Ishikawa (cell line): Measurements from ENCODE around the gene REPS2.

Experiments used
- CEBPB ChIP-seq: IDR thresholded peaks from 2 replicates; pipeline ENCODE4 v1.6.1; 2012
- CREB1 ChIP-seq: IDR thresholded peaks from 2 replicates; pipeline ENCODE4 v1.6.1; 2012; ENCODE audit warnings: low read depth
- EGR1 ChIP-seq: IDR thresholded peaks from 2 replicates; pipeline ENCODE4 v1.6.1; 2012
- EP300 ChIP-seq: IDR thresholded peaks from 2 replicates; pipeline ENCODE4 v1.6.1; 2012; ENCODE audit warnings: borderline replicate concordance
- FOXM1 ChIP-seq: IDR thresholded peaks from 2 replicates; pipeline ENCODE4 v1.6.1; 2012; ENCODE audit warnings: low read depth, borderline replicate concordance
- NFIC ChIP-seq: IDR thresholded peaks from 2 replicates; pipeline ENCODE4 v1.6.1; 2012
- RAD21 ChIP-seq: IDR thresholded peaks from 2 replicates; pipeline ENCODE4 v1.6.1; 2012; ENCODE audit warnings: low read depth
- TAF1 ChIP-seq: IDR thresholded peaks from 2 replicates; pipeline ENCODE4 v1.6.1; 2012; ENCODE audit warnings: low read depth, mild to moderate bottlenecking
- TCF12 ChIP-seq: IDR thresholded peaks from 2 replicates; pipeline ENCODE4 v1.6.1; 2012; ENCODE audit warnings: low read depth
- TEAD4 ChIP-seq: IDR thresholded peaks from 2 replicates; pipeline ENCODE4 v1.6.1; 2012
- YY1 ChIP-seq: IDR thresholded peaks from 2 replicates; pipeline ENCODE4 v1.6.1; 2012; ENCODE audit warnings: low read depth
- ZBTB7A ChIP-seq: IDR thresholded peaks from 2 replicates; pipeline ENCODE4 v1.6.1; 2012; ENCODE audit warnings: low read depth
- TF ChIP-seq, protein P1 (sequence below): IDR thresholded peaks from 2 replicates; pipeline ENCODE4 v1.6.1; 2012
- TF ChIP-seq, protein P2 (sequence below): IDR thresholded peaks from 2 replicates; pipeline ENCODE4 v1.6.1; 2012; ENCODE audit warnings: low read depth, mild to moderate bottlenecking
- TF ChIP-seq, protein P3 (sequence below): IDR thresholded peaks from 2 replicates; pipeline ENCODE4 v1.6.1; 2012

The REPS2 gene

DNA sequence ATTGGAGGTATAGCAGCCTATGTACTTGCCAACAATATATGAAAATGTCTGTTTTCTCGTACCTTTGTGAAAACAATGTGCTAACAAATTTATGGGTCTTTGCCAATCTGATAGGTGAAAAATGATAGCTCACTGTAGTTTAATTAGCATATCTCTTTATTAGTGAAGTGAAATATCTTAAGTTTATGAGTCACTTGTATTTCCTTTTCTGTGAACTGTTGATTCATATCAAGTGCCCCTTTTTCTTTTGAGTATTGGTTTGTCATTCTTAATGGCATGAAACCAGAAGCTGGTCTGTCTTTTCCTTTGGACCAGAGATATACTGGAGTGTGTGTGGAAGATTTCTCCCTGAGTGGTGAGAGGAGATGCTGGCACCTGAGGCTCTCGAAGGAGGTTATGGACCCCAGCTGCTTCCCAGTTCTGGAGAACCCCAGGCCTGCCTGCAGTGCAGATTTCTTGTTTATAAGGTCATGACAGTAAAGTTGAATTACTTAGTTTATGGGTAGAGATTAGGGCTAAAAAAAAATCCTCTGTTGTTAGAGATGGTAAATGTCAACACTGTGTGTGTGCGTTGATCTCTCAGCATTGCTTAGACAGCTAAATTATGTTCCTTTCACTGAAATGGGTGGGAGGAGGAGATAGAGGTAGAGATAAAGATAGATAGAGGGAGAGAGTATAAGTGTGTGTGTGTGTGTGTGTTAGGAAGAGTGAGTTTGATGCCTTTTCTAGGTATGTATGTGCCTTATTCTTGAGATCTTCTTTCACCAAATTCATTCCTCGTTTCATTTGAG lies 89.9 kb downstream of the REPS2 start:
- no peak for TF ChIP-seq NFIC
- no peak for TF ChIP-seq ZBTB7A
- no peak for TF ChIP-seq RAD21
- TF ChIP-seq TEAD4 = no peak
- no peak for TF ChIP-seq TAF1
- TF ChIP-seq, protein P1, sequence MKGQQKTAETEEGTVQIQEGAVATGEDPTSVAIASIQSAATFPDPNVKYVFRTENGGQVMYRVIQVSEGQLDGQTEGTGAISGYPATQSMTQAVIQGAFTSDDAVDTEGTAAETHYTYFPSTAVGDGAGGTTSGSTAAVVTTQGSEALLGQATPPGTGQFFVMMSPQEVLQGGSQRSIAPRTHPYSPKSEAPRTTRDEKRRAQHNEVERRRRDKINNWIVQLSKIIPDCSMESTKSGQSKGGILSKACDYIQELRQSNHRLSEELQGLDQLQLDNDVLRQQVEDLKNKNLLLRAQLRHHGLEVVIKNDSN = no peak
- TF ChIP-seq, protein P2, sequence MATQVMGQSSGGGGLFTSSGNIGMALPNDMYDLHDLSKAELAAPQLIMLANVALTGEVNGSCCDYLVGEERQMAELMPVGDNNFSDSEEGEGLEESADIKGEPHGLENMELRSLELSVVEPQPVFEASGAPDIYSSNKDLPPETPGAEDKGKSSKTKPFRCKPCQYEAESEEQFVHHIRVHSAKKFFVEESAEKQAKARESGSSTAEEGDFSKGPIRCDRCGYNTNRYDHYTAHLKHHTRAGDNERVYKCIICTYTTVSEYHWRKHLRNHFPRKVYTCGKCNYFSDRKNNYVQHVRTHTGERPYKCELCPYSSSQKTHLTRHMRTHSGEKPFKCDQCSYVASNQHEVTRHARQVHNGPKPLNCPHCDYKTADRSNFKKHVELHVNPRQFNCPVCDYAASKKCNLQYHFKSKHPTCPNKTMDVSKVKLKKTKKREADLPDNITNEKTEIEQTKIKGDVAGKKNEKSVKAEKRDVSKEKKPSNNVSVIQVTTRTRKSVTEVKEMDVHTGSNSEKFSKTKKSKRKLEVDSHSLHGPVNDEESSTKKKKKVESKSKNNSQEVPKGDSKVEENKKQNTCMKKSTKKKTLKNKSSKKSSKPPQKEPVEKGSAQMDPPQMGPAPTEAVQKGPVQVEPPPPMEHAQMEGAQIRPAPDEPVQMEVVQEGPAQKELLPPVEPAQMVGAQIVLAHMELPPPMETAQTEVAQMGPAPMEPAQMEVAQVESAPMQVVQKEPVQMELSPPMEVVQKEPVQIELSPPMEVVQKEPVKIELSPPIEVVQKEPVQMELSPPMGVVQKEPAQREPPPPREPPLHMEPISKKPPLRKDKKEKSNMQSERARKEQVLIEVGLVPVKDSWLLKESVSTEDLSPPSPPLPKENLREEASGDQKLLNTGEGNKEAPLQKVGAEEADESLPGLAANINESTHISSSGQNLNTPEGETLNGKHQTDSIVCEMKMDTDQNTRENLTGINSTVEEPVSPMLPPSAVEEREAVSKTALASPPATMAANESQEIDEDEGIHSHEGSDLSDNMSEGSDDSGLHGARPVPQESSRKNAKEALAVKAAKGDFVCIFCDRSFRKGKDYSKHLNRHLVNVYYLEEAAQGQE = no peak
- no peak for TF ChIP-seq YY1
- TF ChIP-seq FOXM1 = no peak
- TF ChIP-seq, protein P3, sequence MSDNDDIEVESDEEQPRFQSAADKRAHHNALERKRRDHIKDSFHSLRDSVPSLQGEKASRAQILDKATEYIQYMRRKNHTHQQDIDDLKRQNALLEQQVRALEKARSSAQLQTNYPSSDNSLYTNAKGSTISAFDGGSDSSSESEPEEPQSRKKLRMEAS = no peak
- TF ChIP-seq EP300 = no peak
- no peak for TF ChIP-seq TCF12
- TF ChIP-seq EGR1 = no peak
- TF ChIP-seq CREB1 = no peak
- no peak for TF ChIP-seq CEBPB

DNA sequence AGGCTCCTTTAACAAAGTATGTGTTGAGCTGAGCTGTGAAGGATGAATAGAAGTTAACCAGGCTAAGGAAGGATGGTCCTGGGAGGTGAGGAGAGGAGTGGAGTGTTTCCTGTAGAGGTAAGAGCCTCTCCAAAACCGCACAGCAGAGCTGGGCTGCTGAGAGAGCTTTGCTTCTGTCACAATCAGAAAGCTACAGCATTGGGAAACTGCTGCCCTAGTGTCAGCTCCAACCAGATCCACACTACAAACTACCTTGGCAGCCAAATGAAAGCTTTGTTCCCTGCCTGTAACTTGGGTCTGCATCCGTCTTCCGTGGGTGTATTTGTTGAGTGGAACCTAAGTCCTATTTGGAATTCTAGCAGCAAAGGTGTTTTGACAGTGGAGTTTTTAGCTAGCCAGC lies 91.8 kb downstream of the REPS2 start:
- TF ChIP-seq FOXM1 (no peak), NFIC (no peak), EP300 (no peak), RAD21 (no peak), TCF12 (no peak), TEAD4 (no peak), CEBPB (no peak), YY1 (no peak), TAF1 (no peak), EGR1 (no peak), CREB1 (no peak), ZBTB7A (no peak)
- TF ChIP-seq, protein P3 = no peak
- TF ChIP-seq, protein P1 = no peak
- TF ChIP-seq, protein P2 = no peak

DNA sequence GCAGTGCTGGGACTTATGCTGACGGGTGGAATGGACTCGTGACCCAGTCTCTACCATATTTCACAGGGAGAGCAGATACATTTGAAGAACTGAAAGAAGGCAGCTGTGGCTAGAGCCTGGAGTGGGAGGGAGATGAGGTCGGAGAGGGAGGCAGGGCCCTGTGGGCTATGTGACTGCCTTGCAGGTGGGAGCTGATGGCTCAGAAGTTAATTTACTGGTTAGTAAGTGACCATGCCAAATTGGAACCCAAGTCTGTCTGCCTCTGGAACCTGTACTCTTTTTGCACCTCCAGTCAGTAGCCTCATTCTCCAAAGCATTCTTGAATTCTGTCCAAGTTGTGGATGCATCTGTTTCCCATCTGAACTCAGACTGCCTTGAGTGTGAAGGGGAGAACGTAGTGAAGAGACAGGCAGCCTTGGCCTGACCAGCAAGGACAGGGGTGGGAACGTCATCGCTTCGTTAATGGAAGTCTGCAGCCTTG lies 92.3 kb downstream of the REPS2 start:
- TF ChIP-seq, protein P2 = no peak
- TF ChIP-seq ZBTB7A (no peak), CREB1 (no peak), TCF12 (no peak), EGR1 (no peak), CEBPB (no peak), NFIC (no peak), TAF1 (no peak)
- TF ChIP-seq, protein P1 = no peak
- TF ChIP-seq, protein P3 = no peak
